MCF 10A (cell line): ENCODE data around the gene DIAPH1. TPM values are rescaled to one million over a fixed set of nuclear protein-coding genes. Genes with fewer than 3 reads are reported as not detected.

ENCODE experiments used
- BruUV-seq: library from RNA; stranded (reverse); fragments of 400-500 nt; replicated peaks from 2 replicates; lab custom pipeline; 2021; lab: Mats Ljungman, UMichigan
- CTCF ChIA-PET: fragments of 300-600 bp; sonication (Branson Sonifier 250); formaldehyde crosslinking; extraction: SDS; loops from one replicate; lab custom pipeline; 2021; ENCODE audit warnings: antibody characterized with exemption, inconsistent platforms; lab: Yijun Ruan, JAX
- POLR2A ChIA-PET: fragments of 300-600, 350-650 bp; sonication (Branson Sonifier 250); formaldehyde crosslinking; extraction: SDS; loops from one replicate; lab custom pipeline; 2020; ENCODE audit warnings: antibody characterized with exemption, inconsistent platforms; lab: Yijun Ruan, JAX
- DNase-seq: peaks from one replicate; pipeline ENCODE4 v3.0.0-alpha.2; 2018; ENCODE audit not compliant: unreplicated experiment
- H3K27ac Mint-ChIP-seq: one replicate; pipeline ENCODE4 v1.8.0; 2022; ENCODE audit warnings: mild to moderate bottlenecking, low read depth, mixed read lengths; ENCODE audit not compliant: unreplicated experiment
- H3K27me3 Mint-ChIP-seq: one replicate; pipeline ENCODE4 v1.8.0; 2022; ENCODE audit warnings: mixed read lengths; ENCODE audit not compliant: insufficient read depth, unreplicated experiment
- H3K36me3 Mint-ChIP-seq: one replicate; pipeline ENCODE4 v1.8.0; 2022; ENCODE audit warnings: mild to moderate bottlenecking, moderate library complexity, mixed read lengths; ENCODE audit not compliant: insufficient read depth, unreplicated experiment
- H3K4me1 Mint-ChIP-seq: one replicate; pipeline ENCODE4 v1.8.0; 2022; ENCODE audit warnings: mixed read lengths; ENCODE audit not compliant: insufficient read depth, unreplicated experiment
- H3K4me3 Mint-ChIP-seq: one replicate; pipeline ENCODE4 v1.8.0; 2022; ENCODE audit warnings: mild to moderate bottlenecking, moderate library complexity, mixed read lengths; ENCODE audit not compliant: unreplicated experiment
- H3K9me3 Mint-ChIP-seq: one replicate; pipeline ENCODE4 v1.8.0; 2022; ENCODE audit warnings: mixed read lengths; ENCODE audit not compliant: unreplicated experiment
- intact Hi-C: fragments of 100-400 bp; cut with micrococcal nuclease; formaldehyde crosslinking; loops from 2 replicates; pipeline ENCODE4 v1.14.1; 2022
- total RNA-seq: library from RNA; stranded (reverse); gene quantifications from 2 replicates; pipeline ENCODE4 v1.2.3, GENCODE V29; 2022
- TF ChIP-seq, protein P1 (sequence below): fragments of 200-600 bp; IDR thresholded peaks from one replicate; pipeline ENCODE4 v1.8.0; 2022; ENCODE audit warnings: antibody characterized with exemption, mild to moderate bottlenecking; ENCODE audit not compliant: unreplicated experiment

DIAPH1 gene
- total RNA-seq, 1 experiment from 2014 or later, result 228 TPM

DNA sequence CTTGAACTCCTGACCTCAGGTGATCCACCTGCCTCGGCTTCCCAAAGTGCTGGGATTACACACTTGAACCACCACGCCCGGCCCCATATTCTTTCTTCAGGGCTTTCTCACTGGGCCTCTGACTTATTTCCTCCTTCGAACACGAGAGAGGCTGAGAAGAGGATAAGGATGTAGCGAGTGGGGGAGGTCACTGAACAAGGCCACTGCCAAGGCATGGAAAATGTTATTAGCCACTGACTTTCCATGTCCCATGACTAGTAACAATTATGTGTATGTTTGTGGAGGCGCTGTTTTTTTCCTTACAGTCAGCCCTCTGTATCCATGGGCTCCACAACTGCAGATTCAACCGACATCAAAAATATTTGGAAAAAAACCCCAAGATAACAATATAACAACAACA, 44.7 kb upstream of the DIAPH1 start:
- TF ChIP-seq, protein P1, sequence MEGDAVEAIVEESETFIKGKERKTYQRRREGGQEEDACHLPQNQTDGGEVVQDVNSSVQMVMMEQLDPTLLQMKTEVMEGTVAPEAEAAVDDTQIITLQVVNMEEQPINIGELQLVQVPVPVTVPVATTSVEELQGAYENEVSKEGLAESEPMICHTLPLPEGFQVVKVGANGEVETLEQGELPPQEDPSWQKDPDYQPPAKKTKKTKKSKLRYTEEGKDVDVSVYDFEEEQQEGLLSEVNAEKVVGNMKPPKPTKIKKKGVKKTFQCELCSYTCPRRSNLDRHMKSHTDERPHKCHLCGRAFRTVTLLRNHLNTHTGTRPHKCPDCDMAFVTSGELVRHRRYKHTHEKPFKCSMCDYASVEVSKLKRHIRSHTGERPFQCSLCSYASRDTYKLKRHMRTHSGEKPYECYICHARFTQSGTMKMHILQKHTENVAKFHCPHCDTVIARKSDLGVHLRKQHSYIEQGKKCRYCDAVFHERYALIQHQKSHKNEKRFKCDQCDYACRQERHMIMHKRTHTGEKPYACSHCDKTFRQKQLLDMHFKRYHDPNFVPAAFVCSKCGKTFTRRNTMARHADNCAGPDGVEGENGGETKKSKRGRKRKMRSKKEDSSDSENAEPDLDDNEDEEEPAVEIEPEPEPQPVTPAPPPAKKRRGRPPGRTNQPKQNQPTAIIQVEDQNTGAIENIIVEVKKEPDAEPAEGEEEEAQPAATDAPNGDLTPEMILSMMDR, result no peak
- Mint-ChIP-seq H3K36me3 (peaks cover 19% of the 10 kb centered on the region), H3K4me1 (peaks cover 4% of the 10 kb centered on the region), H3K9me3 (no peaks in the 10 kb centered on the region), H3K4me3 (no peak overlapping the region), H3K27me3 (no peaks in the 10 kb centered on the region), H3K27ac (no peak overlapping the region)
- CTCF ChIA-PET, result interaction anchor here (0.5 to 11.4 kb wide), 17 partner anchors 12 to 1234 kb away, joined by 3 to 123 read pairs (median 4); partner anchors contain the start of genes ARAP3 and FCHSD1
- no peak for DNase-seq
- intact Hi-C loops, result no loop called here
- POLR2A ChIA-PET, result interaction anchor here (1.0 to 1.6 kb wide), 2 partner anchors 11 to 20 kb away, joined by 3 to 4 read pairs; no protein-coding TSS in a partner anchor
- BruUV-seq, result no TSS peak

DNA sequence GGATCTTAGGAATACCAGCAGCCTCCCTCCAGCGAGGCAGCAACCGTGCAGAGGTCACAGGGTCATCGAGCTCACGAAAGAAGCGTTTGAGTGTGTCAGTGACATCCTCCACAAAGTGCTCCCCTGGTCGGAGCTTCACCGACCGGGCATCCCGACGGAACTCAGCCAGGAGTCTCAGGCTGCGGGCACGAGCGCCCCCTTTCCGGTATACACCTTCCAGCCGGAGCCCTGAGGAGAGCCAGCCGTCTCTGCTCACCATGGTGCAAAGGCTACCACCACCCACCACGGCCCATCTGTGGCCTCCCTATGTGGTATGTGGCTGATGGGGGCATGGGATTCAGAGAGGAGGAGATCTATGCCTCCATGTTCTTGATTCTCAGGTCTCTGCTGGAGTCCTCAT, 43.2 kb upstream of the DIAPH1 start:
- ChIA-PET POLR2A (interaction anchor here (1.6 kb wide), 1 partner anchor 10 kb away, joined by 4 read pairs; no protein-coding TSS in a partner anchor), CTCF (interaction anchor here (0.7 to 11.4 kb wide), 3 partner anchors 31 to 43 kb away, joined by 3 to 123 read pairs (median 3); partner anchors contain the start of gene DIAPH1)
- Mint-ChIP-seq H3K4me3 (no peak overlapping the region), H3K36me3 (peaks cover 17% of the 10 kb centered on the region), H3K27me3 (no peaks in the 10 kb centered on the region), H3K9me3 (no peaks in the 10 kb centered on the region), H3K4me1 (peaks cover 12% of the 10 kb centered on the region), H3K27ac (no peak overlapping the region)
- BruUV-seq, result no TSS peak
- TF ChIP-seq, protein P1, result no peak
- DNase-seq, result no peak
- intact Hi-C loops, result no loop called here

DNA sequence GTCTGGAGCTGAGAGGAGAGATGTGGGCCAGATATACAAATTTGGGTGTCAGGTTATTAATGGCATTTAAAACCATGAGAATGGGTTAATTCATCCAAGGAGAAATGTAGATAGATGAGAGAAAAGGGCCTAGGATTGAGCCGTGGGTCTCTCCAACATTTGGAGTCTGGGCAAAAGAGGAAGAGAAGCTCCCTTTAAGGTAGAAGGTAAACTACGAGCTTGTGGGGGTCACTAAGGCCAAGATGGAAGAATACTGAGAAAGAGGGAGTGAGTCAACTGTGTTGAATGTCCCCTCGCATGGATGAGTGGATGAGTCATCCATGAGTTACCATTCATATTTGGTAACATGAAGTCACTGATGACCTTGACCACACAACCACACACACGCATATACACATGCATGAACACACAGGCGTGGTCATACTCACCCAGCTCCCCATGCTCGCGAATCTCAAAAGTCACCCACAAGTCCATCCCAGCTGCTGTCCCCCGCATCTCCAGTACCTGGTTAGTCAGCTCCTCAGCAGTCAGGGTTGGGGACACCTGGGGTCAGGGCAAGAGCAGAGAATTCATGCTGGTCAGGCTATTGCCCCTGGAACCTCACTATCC, 39.2 kb upstream of the DIAPH1 start:
- Mint-ChIP-seq H3K9me3 (no peaks in the 10 kb centered on the region), H3K27ac (no peak overlapping the region), H3K4me1 (peaks cover 7% of the 10 kb centered on the region), H3K4me3 (no peak overlapping the region), H3K36me3 (peaks cover 17% of the 10 kb centered on the region), H3K27me3 (no peaks in the 10 kb centered on the region)
- intact Hi-C loops, result no loop called here
- no TSS peak for BruUV-seq
- TF ChIP-seq, protein P1, result no peak
- POLR2A ChIA-PET, result interaction anchor here (0.9 to 1.0 kb wide), 2 partner anchors 20 to 22 kb away, joined by 3 to 4 read pairs; no protein-coding TSS in a partner anchor
- DNase-seq, result peak; percentile 79
- CTCF ChIA-PET, result interaction anchor here (1.0 to 4.3 kb wide), 6 partner anchors 20 to 303 kb away, joined by 3 to 29 read pairs (median 6); partner anchors contain the start of genes DIAPH1 and PCDH1

- Mint-ChIP-seq H3K4me3 (no peak overlapping the region), H3K27ac (no peak overlapping the region), H3K9me3 (no peaks in the 10 kb centered on the region), H3K4me1 (peaks cover 10% of the 10 kb centered on the region), H3K36me3 (peaks cover 17% of the 10 kb centered on the region), H3K27me3 (no peaks in the 10 kb centered on the region)
- TF ChIP-seq, protein P1, result no peak
- DNase-seq, result no peak
- POLR2A ChIA-PET, result interaction anchor here (0.9 to 1.0 kb wide), 2 partner anchors 19 to 21 kb away, joined by 3 to 4 read pairs; no protein-coding TSS in a partner anchor
- CTCF ChIA-PET, result interaction anchor here (1.0 to 4.3 kb wide), 8 partner anchors 12 to 303 kb away, joined by 4 to 29 read pairs (median 6); partner anchors contain the start of genes DIAPH1 and PCDH1
- intact Hi-C loops, result no loop called here
- no TSS peak for BruUV-seq
Measured at GRCh38 chr5:141657404-141657803, 38.6 kb upstream of the DIAPH1 start.
